K562 (cell line): ENCODE measurements around the gene DYNLL1. TPM values are rescaled to one million over a fixed set of nuclear protein-coding genes. Genes with fewer than 3 reads are reported as not detected.

Source experiments
- polyA plus RNA-seq, 8 experiments: library from polyadenylated mRNA; depleted of rRNA in 4 of 8; stranded (reverse) in 5 of 8; unstranded in 3 of 8; fragments of >200 nt; fragmentation: Nextera tagmentation in 2 of 8; fragmentation: Illumina TruSeq in 1 of 8; extraction: Ambion mirVana in 2 of 8; extraction: Trizol in 1 of 8; gene quantifications; 2 replicates each; pipeline versions ENCODE4 v1.2.1 to v1.2.3, GENCODE V29; 2011 to 2014; ENCODE audit warnings: inconsistent platforms in 1 of 8, missing spikeins in 1 of 8
- small RNA-seq: library from RNA; depleted of rRNA; stranded (forward); fragments of <200 nt; gene quantifications from one replicate; pipeline ENCODE3, GENCODE V24; 2014
- total RNA-seq, 7 experiments: library from RNA; depleted of rRNA in 6 of 7; stranded (reverse); fragments of >200 nt in 6 of 7; fragmentation: Illumina TruSeq in 2 of 7; extraction: Trizol in 2 of 7; gene quantifications; 2 replicates each; pipeline versions ENCODE4 v1.2.1 to v1.2.3, GENCODE V29; 2011 to 2021; ENCODE audit warnings: low replicate concordance in 1 of 7

Gene DYNLL1
- total and polyA plus RNA-seq, 9 of the 15 experiments (the other 6 are each of a cell fraction or from before 2014, with no cell fraction given): 303 to 1,112 (median 468) TPM

Small RNAs within 50 kb of the gene (small RNA-seq; reads per million reads assigned to genes)
- gene RF00019: not detected

Other genes with a start within 250 kb of the DYNLL1 start
Only the 7 nearest of the 17 such genes appear.
- gene COX6A1, start 58.0 kb upstream of the DYNLL1 start, total RNA-seq (2014; rRNA removed): 931 and 1,004 TPM in 2 replicates
- gene COX6A1, start 58.0 kb upstream of the DYNLL1 start, total RNA-seq (2014; rRNA removed; fragmentation: Illumina TruSeq; extraction: Trizol): 412 and 414 TPM in 2 replicates
- 602 and 624 TPM in 2 replicates for gene COX6A1, start 58.0 kb upstream of the DYNLL1 start, total RNA-seq (2015; rRNA removed; fragmentation: Illumina TruSeq; extraction: Trizol)
- 597 and 695 TPM in 2 replicates for gene COX6A1, start 58.0 kb upstream of the DYNLL1 start, total RNA-seq (2021)
- 767 and 895 TPM in 2 replicates for gene COX6A1, start 58.0 kb upstream of the DYNLL1 start, polyA plus RNA-seq (2011; rRNA removed)
- 978 and 1,143 TPM in 2 replicates for gene COX6A1, start 58.0 kb upstream of the DYNLL1 start, polyA plus RNA-seq (2014; fragmentation: Illumina TruSeq; extraction: Trizol)
- 1,000 to 10,000 TPM; 3,092 to 4,142 TPM for gene COX6A1, start 58.0 kb upstream of the DYNLL1 start, polyA plus RNA-seq (2014; fragmentation: Nextera tagmentation; extraction: Ambion mirVana)
- 1,391 and 1,423 TPM in 2 replicates for gene COX6A1, start 58.0 kb upstream of the DYNLL1 start, polyA plus RNA-seq (2014; rRNA removed)
- gene TRIAP1, start 49.7 kb upstream of the DYNLL1 start, total RNA-seq (2014; rRNA removed): 37.3 and 38.8 TPM in 2 replicates
- gene TRIAP1, start 49.7 kb upstream of the DYNLL1 start, total RNA-seq (2014; rRNA removed; fragmentation: Illumina TruSeq; extraction: Trizol): 78.4 and 80.9 TPM in 2 replicates
- 56.3 and 65.4 TPM in 2 replicates for gene TRIAP1, start 49.7 kb upstream of the DYNLL1 start, total RNA-seq (2015; rRNA removed; fragmentation: Illumina TruSeq; extraction: Trizol)
- gene TRIAP1, start 49.7 kb upstream of the DYNLL1 start, total RNA-seq (2021): 53.2 and 55.3 TPM in 2 replicates
- gene TRIAP1, start 49.7 kb upstream of the DYNLL1 start, polyA plus RNA-seq (2011; rRNA removed): 53.5 and 85.7 TPM in 2 replicates
- 59.8 and 64.9 TPM in 2 replicates for gene TRIAP1, start 49.7 kb upstream of the DYNLL1 start, polyA plus RNA-seq (2014; fragmentation: Illumina TruSeq; extraction: Trizol)
- 100 to 1,000 TPM; 354 TPM for gene TRIAP1, start 49.7 kb upstream of the DYNLL1 start, polyA plus RNA-seq (2014; fragmentation: Nextera tagmentation; extraction: Ambion mirVana)
- gene TRIAP1, start 49.7 kb upstream of the DYNLL1 start, polyA plus RNA-seq (2014; rRNA removed): 60.6 and 73.3 TPM in 2 replicates
- 22.2 and 29.0 TPM in 2 replicates for gene GATC, start 49.7 kb upstream of the DYNLL1 start, total RNA-seq (2014; rRNA removed)
- gene GATC, start 49.7 kb upstream of the DYNLL1 start, total RNA-seq (2014; rRNA removed; fragmentation: Illumina TruSeq; extraction: Trizol): 28.2 and 29.5 TPM in 2 replicates
- gene GATC, start 49.7 kb upstream of the DYNLL1 start, total RNA-seq (2015; rRNA removed; fragmentation: Illumina TruSeq; extraction: Trizol): 27.1 and 29.0 TPM in 2 replicates
- gene GATC, start 49.7 kb upstream of the DYNLL1 start, total RNA-seq (2021): 52.6 and 53.6 TPM in 2 replicates
- gene GATC, start 49.7 kb upstream of the DYNLL1 start, polyA plus RNA-seq (2011; rRNA removed): 30.1 and 38.9 TPM in 2 replicates
- 29.7 and 38.9 TPM in 2 replicates for gene GATC, start 49.7 kb upstream of the DYNLL1 start, polyA plus RNA-seq (2014; fragmentation: Illumina TruSeq; extraction: Trizol)
- 10 to 100 TPM in 1 of 2 experiments, 1 to 10 TPM in 1; 5.8 to 14.3 TPM for gene GATC, start 49.7 kb upstream of the DYNLL1 start, polyA plus RNA-seq (2014; fragmentation: Nextera tagmentation; extraction: Ambion mirVana)
- 24.0 and 24.2 TPM in 2 replicates for gene GATC, start 49.7 kb upstream of the DYNLL1 start, polyA plus RNA-seq (2014; rRNA removed)
- 255 and 271 TPM in 2 replicates for gene SRSF9, start 26.4 kb upstream of the DYNLL1 start, total RNA-seq (2014; rRNA removed)
- 230 and 244 TPM in 2 replicates for gene SRSF9, start 26.4 kb upstream of the DYNLL1 start, total RNA-seq (2014; rRNA removed; fragmentation: Illumina TruSeq; extraction: Trizol)
- gene SRSF9, start 26.4 kb upstream of the DYNLL1 start, total RNA-seq (2015; rRNA removed; fragmentation: Illumina TruSeq; extraction: Trizol): 241 and 243 TPM in 2 replicates
- gene SRSF9, start 26.4 kb upstream of the DYNLL1 start, total RNA-seq (2021): 280 and 286 TPM in 2 replicates
- 159 and 203 TPM in 2 replicates for gene SRSF9, start 26.4 kb upstream of the DYNLL1 start, polyA plus RNA-seq (2011; rRNA removed)
- 180 and 188 TPM in 2 replicates for gene SRSF9, start 26.4 kb upstream of the DYNLL1 start, polyA plus RNA-seq (2014; fragmentation: Illumina TruSeq; extraction: Trizol)
- 10 to 100 TPM; 40.3 to 50.5 TPM for gene SRSF9, start 26.4 kb upstream of the DYNLL1 start, polyA plus RNA-seq (2014; fragmentation: Nextera tagmentation; extraction: Ambion mirVana)
- 291 and 296 TPM in 2 replicates for gene SRSF9, start 26.4 kb upstream of the DYNLL1 start, polyA plus RNA-seq (2014; rRNA removed)
- gene COQ5, start 33.0 kb downstream of the DYNLL1 start, total RNA-seq (2014; rRNA removed): 31.5 and 59.7 TPM in 2 replicates
- gene COQ5, start 33.0 kb downstream of the DYNLL1 start, total RNA-seq (2014; rRNA removed; fragmentation: Illumina TruSeq; extraction: Trizol): 33.3 and 35.3 TPM in 2 replicates
- gene COQ5, start 33.0 kb downstream of the DYNLL1 start, total RNA-seq (2015; rRNA removed; fragmentation: Illumina TruSeq; extraction: Trizol): 25.4 and 26.5 TPM in 2 replicates
- 25.2 and 25.3 TPM in 2 replicates for gene COQ5, start 33.0 kb downstream of the DYNLL1 start, total RNA-seq (2021)
- 56.4 and 59.7 TPM in 2 replicates for gene COQ5, start 33.0 kb downstream of the DYNLL1 start, polyA plus RNA-seq (2011; rRNA removed)
- 29.0 and 30.4 TPM in 2 replicates for gene COQ5, start 33.0 kb downstream of the DYNLL1 start, polyA plus RNA-seq (2014; fragmentation: Illumina TruSeq; extraction: Trizol)
- gene COQ5, start 33.0 kb downstream of the DYNLL1 start, polyA plus RNA-seq (2014; fragmentation: Nextera tagmentation; extraction: Ambion mirVana): 10 to 100 TPM; 19.2 to 26.2 TPM
- gene COQ5, start 33.0 kb downstream of the DYNLL1 start, polyA plus RNA-seq (2014; rRNA removed): 30.7 and 31.0 TPM in 2 replicates
- gene RNF10, start 38.2 kb downstream of the DYNLL1 start, total RNA-seq (2014; rRNA removed): 46.2 and 52.4 TPM in 2 replicates
- gene RNF10, start 38.2 kb downstream of the DYNLL1 start, total RNA-seq (2014; rRNA removed; fragmentation: Illumina TruSeq; extraction: Trizol): 80.2 and 98.0 TPM in 2 replicates
- gene RNF10, start 38.2 kb downstream of the DYNLL1 start, total RNA-seq (2015; rRNA removed; fragmentation: Illumina TruSeq; extraction: Trizol): 43.0 and 50.8 TPM in 2 replicates
- 136 and 143 TPM in 2 replicates for gene RNF10, start 38.2 kb downstream of the DYNLL1 start, total RNA-seq (2021)
- gene RNF10, start 38.2 kb downstream of the DYNLL1 start, polyA plus RNA-seq (2011; rRNA removed): 96.4 and 96.7 TPM in 2 replicates
- gene RNF10, start 38.2 kb downstream of the DYNLL1 start, polyA plus RNA-seq (2014; fragmentation: Illumina TruSeq; extraction: Trizol): 113 and 139 TPM in 2 replicates
- gene RNF10, start 38.2 kb downstream of the DYNLL1 start, polyA plus RNA-seq (2014; fragmentation: Nextera tagmentation; extraction: Ambion mirVana): 10 to 100 TPM; 55.4 to 78.1 TPM
- 72.1 and 80.1 TPM in 2 replicates for gene RNF10, start 38.2 kb downstream of the DYNLL1 start, polyA plus RNA-seq (2014; rRNA removed)
- 69.0 and 73.0 TPM in 2 replicates for gene POP5, start 85.3 kb downstream of the DYNLL1 start, total RNA-seq (2014; rRNA removed)
- 73.8 and 75.5 TPM in 2 replicates for gene POP5, start 85.3 kb downstream of the DYNLL1 start, total RNA-seq (2014; rRNA removed; fragmentation: Illumina TruSeq; extraction: Trizol)
- 64.6 and 66.9 TPM in 2 replicates for gene POP5, start 85.3 kb downstream of the DYNLL1 start, total RNA-seq (2015; rRNA removed; fragmentation: Illumina TruSeq; extraction: Trizol)
- 69.7 and 76.4 TPM in 2 replicates for gene POP5, start 85.3 kb downstream of the DYNLL1 start, total RNA-seq (2021)
- gene POP5, start 85.3 kb downstream of the DYNLL1 start, polyA plus RNA-seq (2011; rRNA removed): 99.3 and 113 TPM in 2 replicates
- gene POP5, start 85.3 kb downstream of the DYNLL1 start, polyA plus RNA-seq (2014; fragmentation: Illumina TruSeq; extraction: Trizol): 57.5 and 79.6 TPM in 2 replicates
- 100 to 1,000 TPM; 235 to 253 TPM for gene POP5, start 85.3 kb downstream of the DYNLL1 start, polyA plus RNA-seq (2014; fragmentation: Nextera tagmentation; extraction: Ambion mirVana)
- gene POP5, start 85.3 kb downstream of the DYNLL1 start, polyA plus RNA-seq (2014; rRNA removed): 114 and 126 TPM in 2 replicates